KBM-7 (cell line): ENCODE results near the gene ACSM6.
A peak's percentile ranks its signal among the peaks of the same experiment; 100 is the strongest.
"Not testable (repeated sequence)": the region's sequence is repeated elsewhere in the genome, so short reads cannot be mapped to it uniquely, and the experiment has no call there.

Experiments used
- DNase-seq: peaks from one replicate; pipeline ENCODE4 v3.0.0-alpha.2; 2015
- in situ Hi-C: fragments of 300-500 bp; cut with MboI; formaldehyde crosslinking; loops from 2 replicates; pipeline ENCODE4 v1.14.3; 2020; ENCODE audit warnings: low sequenced_read_pairs, low pct_unique_long_range_greater_than_20kb, mixed read lengths

Gene ACSM6

DNA sequence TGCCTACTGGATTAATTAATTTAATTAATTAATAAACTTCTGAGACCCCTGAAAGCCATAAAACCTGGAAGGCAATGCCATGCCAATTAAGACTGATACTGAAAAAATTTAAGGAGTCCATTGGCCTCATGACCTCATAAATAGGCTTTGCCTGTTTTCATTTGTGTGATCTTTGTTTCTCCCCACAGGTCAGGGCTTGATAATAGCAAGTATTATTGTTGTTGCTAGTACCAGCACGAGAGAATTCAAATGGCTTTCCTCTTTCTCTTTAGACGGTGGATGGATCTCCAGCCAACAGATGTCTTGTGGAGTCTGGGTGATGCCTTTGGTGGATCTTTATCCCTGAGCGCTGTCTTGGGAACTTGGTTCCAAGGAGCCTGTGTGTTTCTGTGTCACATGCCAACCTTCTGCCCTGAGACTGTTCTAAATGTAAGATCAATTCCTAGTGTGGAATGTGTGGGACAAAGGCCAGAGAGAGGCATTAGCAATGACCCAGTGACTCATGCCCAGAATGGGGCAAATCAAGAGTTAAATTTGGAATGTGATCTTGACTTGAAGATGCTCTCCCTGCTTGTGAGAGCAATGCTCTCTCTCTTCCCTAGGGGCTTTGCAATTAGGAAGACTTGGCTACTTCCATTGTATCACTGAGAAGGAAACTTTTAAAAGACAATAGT is 17.7 kb downstream of the ACSM6 start:
- DNase-seq: no peak
- in situ Hi-C loops: no loop called here

- DNase-seq: peak; percentile 57
These were observed 20.3 kb downstream of the ACSM6 start for GRCh38 chr10:95214369-95214768.

GRCh38 chr10:95214793-95215192 is 20.8 kb downstream of the ACSM6 start:
- DNase-seq: peak; percentile 55
- in situ Hi-C loops: no loop called here

More at GRCh38 chr10:95214369-95214768, 20.3 kb downstream of the ACSM6 start:
- in situ Hi-C loops: no loop called here

- no peak for DNase-seq
- in situ Hi-C loops: no loop called here
These were observed 23.4 kb downstream of the ACSM6 start for GRCh38 chr10:95217476-95217875.

- no peak for DNase-seq
- in situ Hi-C loops: no loop called here
These were observed 26.5 kb downstream of the ACSM6 start for GRCh38 chr10:95220539-95220938.

GRCh38 chr10:95221124-95221523 is 27.1 kb downstream of the ACSM6 start:
- no peak for DNase-seq
- in situ Hi-C loops: no loop called here

DNA sequence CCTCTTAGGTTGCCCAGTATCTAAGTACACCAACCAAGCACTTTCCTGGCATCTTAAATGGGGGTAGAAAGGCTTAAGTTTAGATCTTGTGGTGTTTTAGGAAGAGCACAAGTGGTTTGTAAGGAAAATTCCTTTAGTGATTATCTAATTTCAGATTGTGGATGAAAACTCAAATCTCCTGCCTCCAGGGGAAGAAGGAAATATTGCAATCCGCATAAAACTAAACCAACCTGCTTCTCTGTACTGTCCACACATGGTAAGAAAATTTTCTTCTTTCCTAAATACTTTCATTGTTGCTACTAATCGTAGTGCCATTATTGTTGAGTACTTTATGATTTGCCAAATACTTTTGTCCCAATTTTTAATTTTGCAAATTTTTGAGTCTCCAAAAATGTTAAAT is 31.1 kb downstream of the ACSM6 start:
- in situ Hi-C loops: loop anchor here (25.0 kb wide), 1 partner anchor 613 kb away; no protein-coding TSS in a partner anchor

DNA sequence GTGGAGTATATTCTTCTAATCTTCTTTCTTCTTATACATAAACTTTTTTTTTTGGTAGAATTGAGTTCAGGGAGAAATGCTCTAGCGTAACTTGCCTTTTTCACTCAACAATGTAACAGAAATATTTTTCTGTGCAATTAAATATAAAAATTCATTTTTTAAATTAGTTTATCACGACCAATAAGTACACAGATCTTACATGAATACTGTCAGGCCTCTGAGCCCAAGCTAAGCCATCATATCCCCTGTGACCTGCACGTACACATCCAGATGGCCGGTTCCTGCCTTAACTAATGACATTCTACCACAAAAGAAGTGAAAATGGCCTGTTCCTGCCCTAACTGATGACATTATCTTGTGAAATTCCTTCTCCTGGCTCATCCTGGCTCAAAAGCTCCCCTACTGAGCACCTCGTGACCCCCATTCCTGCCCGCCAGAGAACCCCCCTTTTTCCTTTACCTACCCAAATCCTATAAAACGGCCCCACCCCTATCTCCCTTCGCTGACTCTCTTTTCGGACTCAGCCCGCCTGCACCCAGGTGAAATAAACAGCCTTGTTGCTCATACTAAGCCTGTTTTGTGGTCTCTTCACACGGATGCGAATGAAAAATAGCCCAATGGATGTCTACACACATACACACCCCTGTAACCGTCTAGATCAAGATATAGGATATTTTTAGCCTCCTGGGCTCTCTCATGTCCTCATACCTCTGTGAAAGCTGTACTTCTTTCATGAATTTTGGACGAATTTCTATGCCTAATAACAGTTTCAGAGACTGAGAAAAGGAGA is 35.1 kb downstream of the ACSM6 start:
- in situ Hi-C loops: loop anchor here (25.0 kb wide), 1 partner anchor 617 kb away; no protein-coding TSS in a partner anchor
- not testable (repeated sequence) for DNase-seq

More for the DNA sequence above, 31.1 kb downstream of the ACSM6 start:
- DNase-seq: no peak

- DNase-seq: no peak
- in situ Hi-C loops: loop anchor here (25.0 kb wide), 1 partner anchor 618 kb away; no protein-coding TSS in a partner anchor
These were observed 35.9 kb downstream of the ACSM6 start for GRCh38 chr10:95229724-95230627.

- not testable (repeated sequence) for DNase-seq
- in situ Hi-C loops: loop anchor here (25.0 kb wide), 1 partner anchor 619 kb away; no protein-coding TSS in a partner anchor
These were observed 36.9 kb downstream of the ACSM6 start for GRCh38 chr10:95230677-95231586.

- DNase-seq: no peak
- in situ Hi-C loops: loop anchor here (25.0 kb wide), 1 partner anchor 621 kb away; no protein-coding TSS in a partner anchor
These were observed 39.5 kb downstream of the ACSM6 start for GRCh38 chr10:95233377-95234034.

GRCh38 chr10:95234951-95235350 is 40.9 kb downstream of the ACSM6 start:
- in situ Hi-C loops: loop anchor here (25.0 kb wide), 1 partner anchor 623 kb away; no protein-coding TSS in a partner anchor
- no peak for DNase-seq

DNA sequence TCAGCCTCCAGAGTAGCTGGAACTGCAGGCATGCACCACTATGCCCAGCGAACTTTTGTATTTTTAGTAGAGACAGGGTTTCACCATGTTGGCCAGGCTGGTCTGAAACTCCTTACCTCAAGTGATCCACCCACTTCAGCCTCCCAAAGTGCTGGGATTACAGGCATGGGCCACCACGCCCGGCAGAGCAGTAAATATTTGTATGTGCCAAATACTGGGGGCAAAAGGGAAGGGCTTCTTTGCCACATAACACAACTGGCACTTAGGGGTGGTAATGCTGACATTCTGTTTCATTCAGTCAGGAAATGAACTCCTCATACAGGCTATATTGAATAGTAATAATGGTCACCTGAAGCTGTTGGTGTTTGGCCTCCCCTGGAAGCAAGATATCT is 41.6 kb downstream of the ACSM6 start:
- DNase-seq: no peak
- in situ Hi-C loops: loop anchor here (25.0 kb wide), 1 partner anchor 623 kb away; no protein-coding TSS in a partner anchor

GRCh38 chr10:95236068-95236903 is 42.2 kb downstream of the ACSM6 start:
- in situ Hi-C loops: loop anchor here (25.0 kb wide), 1 partner anchor 624 kb away; no protein-coding TSS in a partner anchor
- no peak for DNase-seq

DNA sequence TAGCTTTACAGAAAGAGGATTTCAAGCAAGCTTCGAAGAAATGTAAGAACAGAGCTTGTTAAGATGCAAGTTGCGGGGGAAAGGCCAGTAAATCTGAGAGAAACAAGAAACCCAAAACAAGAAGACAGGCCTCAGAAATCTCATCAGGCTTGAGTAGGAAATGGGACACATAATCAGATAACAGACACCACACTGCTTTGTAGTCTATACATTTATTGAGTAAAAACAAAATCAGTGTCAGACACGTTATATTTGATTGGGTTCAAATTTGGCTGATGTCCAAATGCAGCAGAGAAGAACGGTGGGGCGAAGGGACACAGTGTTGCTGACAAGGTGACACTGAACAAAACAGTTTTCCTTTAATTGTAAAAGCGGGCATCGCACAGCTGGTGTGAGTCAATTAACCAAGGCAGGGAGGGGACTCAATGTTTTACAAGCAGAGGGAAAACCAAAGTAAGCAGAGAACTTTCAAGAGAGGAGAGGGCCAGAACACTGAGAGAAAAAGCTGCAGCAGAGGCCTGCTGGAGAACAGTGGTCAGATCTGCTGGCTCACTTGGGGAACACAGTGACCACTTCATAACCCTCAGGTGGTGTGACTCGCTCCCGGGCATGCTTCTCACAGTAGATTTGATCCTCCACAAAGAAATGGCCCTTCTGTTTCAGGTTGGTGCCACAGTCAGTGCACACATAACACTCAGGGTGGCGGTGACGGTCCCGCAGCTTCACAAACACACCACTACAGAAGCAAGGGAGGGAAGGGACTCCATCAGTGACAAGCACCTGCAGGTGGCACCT is 43.5 kb downstream of the ACSM6 start:
- DNase-seq: no peak
- in situ Hi-C loops: loop anchor here (25.0 kb wide), 1 partner anchor 625 kb away; no protein-coding TSS in a partner anchor

DNA sequence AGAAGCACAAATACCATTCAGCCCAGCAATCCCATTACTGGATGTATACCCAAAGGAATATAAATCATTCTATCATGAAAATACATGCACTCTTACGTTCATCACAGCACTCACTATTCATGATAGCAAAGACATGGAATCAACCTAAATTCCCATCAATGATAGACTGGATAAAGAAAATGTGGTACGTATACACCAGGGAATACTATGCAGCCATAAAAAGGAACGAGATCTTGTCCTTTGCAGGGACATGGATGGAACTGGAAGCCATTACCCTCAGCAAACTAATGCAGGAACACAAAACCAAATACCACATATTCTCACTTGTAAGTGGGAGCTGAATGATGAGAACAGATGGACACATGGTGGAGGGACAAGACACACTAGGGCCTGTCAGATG is 46.1 kb downstream of the ACSM6 start:
- DNase-seq: not testable (repeated sequence)
- in situ Hi-C loops: loop anchor here (10.0 to 25.0 kb wide), 2 partner anchors 125 to 628 kb away; no protein-coding TSS in a partner anchor
